ENCODE results near the gene ALDH1L1.

ALDH1L1 gene

GRCh38 chr3:126205717-126206655, 25.6 kb upstream of the ALDH1L1 start:
- no peak overlapping the region for H3K4me3 ChIP-seq (ENCODE audit: low read depth, low read length)

GRCh38 chr3:126202680-126203079, 22.3 kb upstream of the ALDH1L1 start:
- TF ChIP-seq CTCF (IDR thresholded peaks at IDR 0.05; ENCODE audit: borderline replicate concordance, insufficient read depth, low read depth, low read length), result no peak
- no peak overlapping the region for H3K4me3 ChIP-seq (ENCODE audit: low read depth, low read length)

More at GRCh38 chr3:126205717-126206655, 25.6 kb upstream of the ALDH1L1 start:
- no peak for TF ChIP-seq CTCF (IDR thresholded peaks at IDR 0.05; ENCODE audit: borderline replicate concordance, insufficient read depth, low read depth, low read length)

GRCh38 chr3:126202276-126202675, 21.9 kb upstream of the ALDH1L1 start:
- H3K4me3 ChIP-seq (ENCODE audit: low read depth, low read length), result no peak overlapping the region
- TF ChIP-seq CTCF (IDR thresholded peaks at IDR 0.05; ENCODE audit: borderline replicate concordance, insufficient read depth, low read depth, low read length), result no peak

- TF ChIP-seq CTCF (IDR thresholded peaks at IDR 0.05; ENCODE audit: borderline replicate concordance, insufficient read depth, low read depth, low read length), result no peak
- H3K4me3 ChIP-seq (ENCODE audit: low read depth, low read length), result no peak overlapping the region
Measured at GRCh38 chr3:126201168-126201567, 20.8 kb upstream of the ALDH1L1 start.

- TF ChIP-seq CTCF (IDR thresholded peaks at IDR 0.05; ENCODE audit: borderline replicate concordance, insufficient read depth, low read depth, low read length), result no peak
- no peak overlapping the region for H3K4me3 ChIP-seq (ENCODE audit: low read depth, low read length)
Measured at GRCh38 chr3:126200534-126200933, 20.1 kb upstream of the ALDH1L1 start.

GRCh38 chr3:126199256-126199655, 18.9 kb upstream of the ALDH1L1 start:
- no peak for TF ChIP-seq CTCF (IDR thresholded peaks at IDR 0.05; ENCODE audit: borderline replicate concordance, insufficient read depth, low read depth, low read length)
- no peak overlapping the region for H3K4me3 ChIP-seq (ENCODE audit: low read depth, low read length)
